Muscle layer of duodenum (tissue), 2 donors: ENCODE data around the gene PRR19.
"Not testable (repeated sequence)": the region's sequence is repeated elsewhere in the genome, so short reads cannot be mapped to it uniquely, and the experiment has no call there.

Experiments
- H3K27ac ChIP-seq: one replicate; pipeline ENCODE4 v1.7.0; 2013; ENCODE audit warnings: mild to moderate bottlenecking, low read length
- H3K27me3 ChIP-seq: one replicate; pipeline ENCODE4 v1.7.0; 2013; ENCODE audit warnings: low read depth, mild to moderate bottlenecking, control low read depth, low read length
- H3K36me3 ChIP-seq, 2 donors: one replicate each; pipeline ENCODE4 v1.7.0; 2013; ENCODE audit warnings: low read length in 2 of 2, control low read depth in 1 of 2, mild to moderate bottlenecking in 1 of 2; ENCODE audit not compliant: insufficient read depth in 2 of 2, control insufficient read depth in 1 of 2
- H3K4me1 ChIP-seq, 2 donors: one replicate each; pipeline ENCODE4 v1.7.0; 2013; ENCODE audit warnings: low read length in 2 of 2, mild to moderate bottlenecking in 2 of 2, control low read depth in 1 of 2, moderate library complexity in 1 of 2; ENCODE audit not compliant: insufficient read depth in 2 of 2, control insufficient read depth in 1 of 2
- H3K4me3 ChIP-seq, 2 donors: one replicate each; pipeline ENCODE4 v1.7.0; 2013; ENCODE audit warnings: low read length in 2 of 2, low read depth in 1 of 2, mild to moderate bottlenecking in 1 of 2
- H3K9me3 ChIP-seq, 2 donors: one replicate each; pipeline ENCODE4 v1.7.0; 2013; ENCODE audit warnings: low read length in 2 of 2, control low read depth in 1 of 2, mild to moderate bottlenecking in 1 of 2; ENCODE audit not compliant: control insufficient read depth in 1 of 2
- donor health status: healthy.

The PRR19 gene

DNA sequence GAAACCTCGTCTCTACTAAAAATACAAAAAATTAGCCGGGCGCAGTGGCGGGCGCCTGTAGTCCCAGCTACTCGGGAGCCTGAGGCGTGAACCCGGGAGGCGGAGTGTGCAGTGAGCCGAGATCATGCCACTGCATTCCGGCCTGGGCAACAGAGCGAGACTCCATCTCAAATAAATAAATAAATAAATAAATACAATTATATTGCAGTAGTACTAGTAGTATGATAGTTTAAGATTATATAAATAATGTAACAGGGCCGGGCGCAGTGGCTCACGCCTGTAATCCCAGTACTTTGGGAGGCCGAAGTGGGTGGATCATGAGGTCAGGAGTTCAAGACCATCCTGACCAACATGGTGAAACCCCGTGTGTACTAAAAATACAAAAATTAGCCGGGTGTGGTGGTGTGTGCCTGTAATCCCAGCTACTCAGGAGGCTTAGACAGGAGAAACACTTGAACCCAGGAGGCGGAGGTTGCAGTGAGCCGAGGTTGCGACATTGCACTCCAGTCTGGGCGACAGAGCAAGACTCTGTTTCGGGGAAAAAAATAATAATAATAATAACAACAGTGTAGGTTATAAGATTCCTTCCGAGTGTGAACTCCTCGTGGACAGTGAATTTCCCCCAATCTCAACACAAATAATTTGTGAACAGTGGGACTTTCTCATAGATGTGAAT is 34.9 kb upstream of the PRR19 start:
- Histone ChIP-seq H3K36me3 (peaks cover 0 to 20% of the 10 kb centered on the region in 2 donors), H3K4me1 (peaks cover 10 to 27% of the 10 kb centered on the region in 2 donors), H3K4me3 (peak overlapping the region in 1 of 2 donors; percentile 72)
- H3K27me3 ChIP-seq, H3K27ac ChIP-seq, H3K9me3 ChIP-seq: not testable (repeated sequence)

DNA sequence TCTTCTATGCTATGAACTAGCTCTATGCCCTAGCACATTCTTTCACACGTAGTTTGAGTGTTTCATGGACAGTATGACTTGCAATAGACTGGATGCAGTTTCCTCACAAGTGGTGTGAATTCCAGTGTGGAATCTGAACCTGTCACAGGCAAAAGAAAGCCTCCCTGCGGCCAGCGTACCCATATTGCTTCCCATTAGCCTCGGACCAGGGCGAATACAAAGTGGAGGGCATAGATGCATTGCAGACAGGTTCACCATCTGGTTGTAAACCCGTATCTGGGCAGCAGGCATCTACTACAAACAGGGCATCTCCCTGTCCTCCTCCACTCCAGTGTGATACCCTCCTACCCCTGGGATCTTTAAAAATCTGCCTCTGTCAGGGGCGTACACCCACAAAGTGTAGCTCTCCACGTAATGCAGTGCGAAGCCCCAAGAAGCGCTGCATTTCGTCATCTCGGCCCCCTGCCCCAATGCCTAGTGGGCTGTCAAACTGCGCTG is 34.2 kb upstream of the PRR19 start:
- peak overlapping the region; percentile 94 for H3K27ac ChIP-seq
- peaks cover 10 to 29% of the 10 kb centered on the region in 2 donors for H3K4me1 ChIP-seq
- peak overlapping the region; percentile 72 to 75 for H3K4me3 ChIP-seq
- H3K9me3 ChIP-seq: no peaks in the 10 kb centered on the region
- H3K27me3 ChIP-seq: no peaks in the 10 kb centered on the region
- H3K36me3 ChIP-seq: peaks cover 0 to 26% of the 10 kb centered on the region in 2 donors

GRCh38 chr19:42268142-42268703 is 33.7 kb upstream of the PRR19 start:
- no peaks in the 10 kb centered on the region for H3K9me3 ChIP-seq
- H3K4me3 ChIP-seq: peak overlapping the region; percentile 72 to 75
- no peaks in the 10 kb centered on the region for H3K27me3 ChIP-seq
- peaks cover 0 to 31% of the 10 kb centered on the region in 2 donors for H3K36me3 ChIP-seq
- peak overlapping the region; percentile 94 for H3K27ac ChIP-seq
- H3K4me1 ChIP-seq: peaks cover 10 to 29% of the 10 kb centered on the region in 2 donors

GRCh38 chr19:42268704-42269477 is 33.0 kb upstream of the PRR19 start, which contains the start of gene CIC:
Gene CIC, plus strand, starts transcription at chr19:42269252. Its CDS starts 2,532 bp downstream, at chr19:42271784.
- Histone ChIP-seq H3K27me3 (no peaks in the 10 kb centered on the region), H3K4me1 (peaks cover 10 to 29% of the 10 kb centered on the region in 2 donors), H3K9me3 (no peaks in the 10 kb centered on the region), H3K4me3 (peak within 1 kb of the TSS; percentile 73 to 81), H3K36me3 (peaks cover 0 to 38% of the 10 kb centered on the region in 2 donors), H3K27ac (peak within 1 kb of the TSS; percentile 98)

GRCh38 chr19:42269478-42270345 is 32.2 kb upstream of the PRR19 start:
- H3K27me3 ChIP-seq: no peaks in the 10 kb centered on the region
- peaks cover 10 to 35% of the 10 kb centered on the region in 2 donors for H3K4me1 ChIP-seq
- H3K27ac ChIP-seq: peak overlapping the region; percentile 98
- no peaks in the 10 kb centered on the region for H3K9me3 ChIP-seq
- H3K4me3 ChIP-seq: peak overlapping the region; percentile 73 to 81
- H3K36me3 ChIP-seq: peaks cover 0 to 46% of the 10 kb centered on the region in 2 donors

DNA sequence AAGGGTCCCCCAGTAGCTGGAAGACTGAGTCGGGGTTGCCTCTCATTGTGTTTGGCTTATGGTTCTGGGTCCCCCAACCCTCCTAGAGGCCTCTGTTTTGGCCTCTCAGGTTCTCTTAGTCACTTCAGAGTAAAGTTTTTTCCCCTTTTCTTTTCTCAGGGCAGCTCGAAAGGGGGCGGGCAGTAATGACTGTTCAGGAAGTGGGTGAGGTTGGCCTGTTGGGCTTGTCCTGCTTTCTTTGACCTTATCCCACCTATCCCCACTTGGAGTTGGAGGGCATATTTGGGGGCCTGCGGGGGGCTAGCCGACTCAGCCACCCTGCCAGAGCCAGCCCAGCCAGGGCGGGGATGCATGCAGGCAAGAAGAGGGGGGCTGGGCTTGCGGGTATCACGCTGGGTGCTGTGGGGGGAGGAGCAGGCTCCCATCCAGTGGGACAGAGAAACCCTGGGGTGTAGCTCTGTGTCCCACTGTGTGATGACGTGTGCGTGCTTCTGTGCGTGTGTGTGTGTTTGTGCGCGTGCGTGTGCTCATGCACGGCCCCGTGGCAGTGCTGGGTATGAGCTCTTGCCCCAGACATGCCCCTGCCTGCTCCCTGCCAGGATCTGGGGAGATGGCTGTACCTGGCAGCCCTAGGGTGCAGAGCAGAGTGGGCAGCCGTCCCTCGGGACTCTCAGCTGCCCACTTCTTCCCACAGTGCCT is 31.4 kb upstream of the PRR19 start:
- Histone ChIP-seq H3K9me3 (no peaks in the 10 kb centered on the region), H3K27ac (peak overlapping the region; percentile 98), H3K4me1 (peaks cover 10 to 38% of the 10 kb centered on the region in 2 donors), H3K36me3 (peaks cover 6 to 46% of the 10 kb centered on the region in 2 donors), H3K27me3 (no peaks in the 10 kb centered on the region), H3K4me3 (peak overlapping the region; percentile 73 to 81)

DNA sequence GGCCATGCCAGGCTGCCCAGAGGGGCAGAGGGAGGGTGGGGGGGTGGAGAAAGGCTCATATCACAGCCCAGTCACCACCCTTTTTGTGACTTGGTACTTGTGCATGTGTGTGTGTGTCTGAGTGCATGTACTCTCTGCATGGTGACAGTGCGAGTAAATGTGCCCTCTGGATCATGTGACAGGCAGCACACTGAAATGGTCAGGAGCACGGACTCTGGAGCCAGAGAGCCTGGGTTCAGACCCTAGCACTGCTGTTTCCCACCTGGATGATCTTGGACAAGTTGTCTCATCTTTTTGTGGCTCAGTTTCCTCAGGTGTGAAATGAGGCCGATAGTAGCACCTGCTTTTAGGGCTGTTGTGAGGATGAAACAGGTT is 30.9 kb upstream of the PRR19 start:
- Histone ChIP-seq H3K4me3 (peak overlapping the region; percentile 73 to 81), H3K27ac (peak overlapping the region; percentile 98), H3K4me1 (peaks cover 10 to 42% of the 10 kb centered on the region in 2 donors), H3K36me3 (peaks cover 6 to 46% of the 10 kb centered on the region in 2 donors), H3K9me3 (no peaks in the 10 kb centered on the region), H3K27me3 (no peaks in the 10 kb centered on the region)

DNA sequence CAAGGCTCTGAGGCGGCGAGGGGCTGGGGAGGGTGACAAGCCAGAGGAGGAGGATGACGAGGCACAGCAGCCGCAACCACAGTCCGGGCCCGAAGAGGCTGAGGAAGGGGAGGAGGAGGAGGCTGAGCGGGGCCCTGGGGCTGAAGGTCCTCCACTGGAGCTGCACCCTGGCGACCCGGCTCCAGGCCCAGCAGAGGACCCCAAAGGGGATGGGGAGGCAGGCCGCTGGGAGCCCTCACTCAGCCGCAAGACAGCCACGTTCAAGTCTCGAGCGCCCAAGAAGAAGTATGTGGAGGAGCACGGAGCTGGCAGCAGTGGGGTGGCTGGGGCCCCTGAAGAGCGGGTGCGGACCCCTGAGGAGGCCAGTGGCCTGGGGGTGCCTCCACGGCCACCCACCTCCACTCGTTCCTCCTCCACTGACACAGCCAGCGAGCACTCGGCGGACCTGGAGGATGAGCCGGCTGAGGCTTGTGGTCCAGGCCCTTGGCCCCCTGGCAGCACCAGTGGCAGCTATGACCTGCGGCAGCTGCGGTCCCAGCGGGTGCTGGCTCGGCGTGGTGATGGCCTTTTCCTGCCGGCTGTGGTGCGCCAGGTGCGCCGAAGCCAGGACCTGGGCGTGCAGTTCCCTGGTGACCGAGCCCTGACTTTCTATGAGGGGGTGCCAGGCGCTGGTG is 29.9 kb upstream of the PRR19 start:
- Histone ChIP-seq H3K36me3 (peaks cover 6 to 46% of the 10 kb centered on the region in 2 donors), H3K9me3 (no peaks in the 10 kb centered on the region), H3K4me1 (peaks cover 10 to 51% of the 10 kb centered on the region in 2 donors), H3K27me3 (no peaks in the 10 kb centered on the region), H3K4me3 (no peak overlapping the region), H3K27ac (no peak overlapping the region)

GRCh38 chr19:42272535-42272897 is 29.4 kb upstream of the PRR19 start:
- peaks cover 6 to 46% of the 10 kb centered on the region in 2 donors for H3K36me3 ChIP-seq
- H3K27me3 ChIP-seq: no peaks in the 10 kb centered on the region
- H3K27ac ChIP-seq: no peak overlapping the region
- no peak overlapping the region for H3K4me3 ChIP-seq
- H3K4me1 ChIP-seq: peaks cover 14 to 51% of the 10 kb centered on the region in 2 donors
- H3K9me3 ChIP-seq: no peaks in the 10 kb centered on the region

DNA sequence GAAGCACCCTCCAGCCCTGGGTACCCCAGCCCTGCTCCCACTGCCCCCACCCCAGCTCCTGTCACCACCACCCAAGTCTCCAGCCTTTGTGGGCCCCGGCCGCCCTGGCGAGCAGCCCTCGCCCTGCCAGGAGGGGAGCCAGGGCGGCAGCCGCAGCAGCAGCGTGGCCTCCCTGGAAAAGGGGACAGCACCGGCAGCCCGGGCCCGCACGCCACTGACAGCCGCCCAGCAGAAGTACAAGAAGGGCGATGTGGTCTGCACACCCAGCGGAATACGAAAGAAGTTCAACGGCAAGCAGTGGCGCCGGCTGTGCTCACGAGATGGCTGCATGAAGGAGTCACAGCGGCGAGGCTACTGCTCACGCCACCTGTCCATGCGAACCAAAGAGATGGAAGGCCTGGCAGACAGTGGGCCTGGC is 28.9 kb upstream of the PRR19 start:
- Histone ChIP-seq H3K36me3 (peaks cover 6 to 46% of the 10 kb centered on the region in 2 donors), H3K27ac (no peak overlapping the region), H3K4me1 (peaks cover 19 to 53% of the 10 kb centered on the region in 2 donors)

More for the DNA sequence above, 28.9 kb upstream of the PRR19 start:
- Histone ChIP-seq H3K9me3 (no peaks in the 10 kb centered on the region), H3K27me3 (no peaks in the 10 kb centered on the region), H3K4me3 (no peak overlapping the region)
